ENCODE data around the gene FXYD3. TPM values are rescaled to one million over a fixed set of nuclear protein-coding genes. Genes with fewer than 3 reads are reported as not detected.

Gene FXYD3
- total RNA-seq, 6 experiments from 2014 or later = not detected

DNA sequence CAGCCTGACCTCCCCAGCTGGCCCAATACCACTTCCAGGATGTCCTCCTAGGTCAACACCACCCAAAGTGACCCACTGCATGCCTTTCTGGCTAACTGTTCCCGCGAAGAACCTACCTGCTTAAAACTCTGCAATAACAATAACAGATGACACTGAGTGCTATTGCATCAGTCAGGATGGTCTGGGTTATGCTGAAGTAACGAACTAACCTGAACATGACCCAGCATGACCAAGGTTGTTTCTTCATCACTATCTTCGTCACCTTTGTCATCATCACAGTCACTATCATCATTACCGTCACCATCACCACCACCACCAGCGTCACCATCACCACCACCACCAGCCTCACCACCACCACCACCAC is 10.6 kb upstream of the FXYD3 start:
- Mint-ChIP-seq H3K27ac (no peak overlapping the region), H3K4me1 (ENCODE audit: low read depth) (no peaks in the 10 kb centered on the region), H3K36me3 (ENCODE audit: low read depth) (no peaks in the 10 kb centered on the region), H3K27me3 (ENCODE audit: insufficient read depth) (peaks cover 15% of the 10 kb centered on the region), H3K4me3 (no peak overlapping the region), H3K9me3 (peaks cover 7% of the 10 kb centered on the region)
- TF ChIP-seq, protein P1, sequence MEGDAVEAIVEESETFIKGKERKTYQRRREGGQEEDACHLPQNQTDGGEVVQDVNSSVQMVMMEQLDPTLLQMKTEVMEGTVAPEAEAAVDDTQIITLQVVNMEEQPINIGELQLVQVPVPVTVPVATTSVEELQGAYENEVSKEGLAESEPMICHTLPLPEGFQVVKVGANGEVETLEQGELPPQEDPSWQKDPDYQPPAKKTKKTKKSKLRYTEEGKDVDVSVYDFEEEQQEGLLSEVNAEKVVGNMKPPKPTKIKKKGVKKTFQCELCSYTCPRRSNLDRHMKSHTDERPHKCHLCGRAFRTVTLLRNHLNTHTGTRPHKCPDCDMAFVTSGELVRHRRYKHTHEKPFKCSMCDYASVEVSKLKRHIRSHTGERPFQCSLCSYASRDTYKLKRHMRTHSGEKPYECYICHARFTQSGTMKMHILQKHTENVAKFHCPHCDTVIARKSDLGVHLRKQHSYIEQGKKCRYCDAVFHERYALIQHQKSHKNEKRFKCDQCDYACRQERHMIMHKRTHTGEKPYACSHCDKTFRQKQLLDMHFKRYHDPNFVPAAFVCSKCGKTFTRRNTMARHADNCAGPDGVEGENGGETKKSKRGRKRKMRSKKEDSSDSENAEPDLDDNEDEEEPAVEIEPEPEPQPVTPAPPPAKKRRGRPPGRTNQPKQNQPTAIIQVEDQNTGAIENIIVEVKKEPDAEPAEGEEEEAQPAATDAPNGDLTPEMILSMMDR (IDR thresholded peaks at IDR 0.05) = no peak
- no peak for DNase-seq

DNA sequence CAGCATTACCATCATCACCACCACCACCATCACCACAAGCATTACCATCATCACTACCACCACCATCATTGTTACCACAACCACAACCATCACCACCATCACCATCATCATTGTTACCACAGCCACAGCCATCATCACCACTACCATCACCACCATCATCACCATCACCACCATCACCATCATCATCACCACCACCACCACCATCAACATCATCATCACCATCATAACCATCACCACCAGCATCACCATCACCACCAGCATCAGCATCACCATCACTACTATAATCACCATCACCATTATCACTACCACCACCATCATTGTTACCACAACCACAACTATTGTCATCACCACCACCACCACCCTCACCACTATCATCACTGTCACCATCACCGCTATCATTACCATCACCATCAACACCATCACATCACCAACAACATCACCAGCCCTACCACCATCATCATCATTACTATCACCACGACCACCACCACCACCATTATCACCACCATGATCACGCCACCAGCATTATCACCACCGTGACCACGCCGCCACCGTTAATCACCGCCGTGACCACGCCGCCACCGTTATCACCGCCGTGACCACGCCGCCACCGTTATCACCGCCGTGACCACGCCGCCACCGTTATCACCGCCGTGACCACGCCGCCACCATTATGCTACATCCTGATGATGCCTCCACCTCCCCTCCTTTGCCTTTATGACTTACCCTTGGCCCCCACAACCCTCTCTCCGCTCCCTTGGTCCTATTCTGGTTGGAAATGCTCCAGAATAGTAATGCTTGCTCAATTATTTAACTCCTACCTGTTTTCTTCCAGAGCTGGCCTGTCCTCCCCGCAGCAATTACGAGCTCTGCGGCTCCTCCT is 10.0 kb upstream of the FXYD3 start:
- no peak for DNase-seq
- Mint-ChIP-seq H3K4me1 (ENCODE audit: low read depth) (no peaks in the 10 kb centered on the region), H3K9me3 (peaks cover 7% of the 10 kb centered on the region), H3K27me3 (ENCODE audit: insufficient read depth) (peaks cover 15% of the 10 kb centered on the region), H3K4me3 (no peak overlapping the region), H3K27ac (no peak overlapping the region), H3K36me3 (ENCODE audit: low read depth) (no peaks in the 10 kb centered on the region)
- TF ChIP-seq, protein P1 (IDR thresholded peaks at IDR 0.05) = no peak

DNA sequence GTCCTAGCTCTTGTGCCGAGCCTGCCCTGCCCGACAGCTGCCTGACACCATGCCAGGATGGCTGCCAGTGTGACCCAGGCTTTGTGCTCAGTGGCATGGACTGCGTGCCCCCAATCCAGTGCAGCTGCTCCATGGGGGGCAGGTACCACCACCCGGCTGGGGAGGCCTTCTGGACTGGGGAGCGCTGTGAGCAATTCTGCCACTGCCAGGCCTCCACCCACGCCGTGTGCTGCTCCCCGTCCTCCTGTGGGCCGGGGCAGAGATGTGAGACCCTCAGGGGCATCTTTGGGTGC is 9.4 kb upstream of the FXYD3 start:
- DNase-seq = no peak
- H3K4me3 Mint-ChIP-seq = no peak overlapping the region

DNA sequence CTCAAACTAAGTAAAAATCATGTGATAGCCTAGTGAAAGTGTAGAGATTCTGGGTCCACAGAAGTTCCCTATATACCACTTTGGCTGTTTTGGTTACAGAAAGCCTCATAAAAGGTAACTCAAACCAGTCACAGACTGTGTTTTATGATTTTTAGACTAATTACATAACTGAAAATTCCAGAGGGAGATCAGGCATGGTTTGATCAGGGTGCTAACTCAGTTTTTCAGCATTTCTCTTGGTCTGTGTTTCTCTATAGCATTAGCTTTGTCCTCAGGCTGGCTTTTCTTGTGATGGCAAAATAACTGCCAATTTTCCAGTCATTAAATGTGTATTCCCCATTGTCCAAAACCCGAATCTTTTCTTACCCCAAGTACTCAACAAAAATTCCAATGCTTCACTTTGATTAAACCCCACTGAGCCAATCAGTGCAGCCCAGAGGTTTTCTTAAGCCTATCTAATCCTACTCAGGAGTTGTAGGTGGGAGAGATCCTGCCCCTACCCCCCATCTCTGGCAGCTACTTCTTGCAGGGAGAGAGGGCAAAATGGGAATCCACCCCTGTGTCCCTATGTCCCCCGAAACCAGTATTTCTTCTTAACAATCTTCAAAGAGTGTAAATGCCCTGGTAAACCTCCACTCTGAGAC is 8.6 kb upstream of the FXYD3 start:
- H3K27me3 Mint-ChIP-seq (ENCODE audit: insufficient read depth) = peaks cover 14% of the 10 kb centered on the region

More for the DNA sequence above, 9.4 kb upstream of the FXYD3 start:
- H3K27me3 Mint-ChIP-seq (ENCODE audit: insufficient read depth) = peaks cover 13% of the 10 kb centered on the region
- no peaks in the 10 kb centered on the region for H3K4me1 Mint-ChIP-seq (ENCODE audit: low read depth)
- H3K36me3 Mint-ChIP-seq (ENCODE audit: low read depth) = no peaks in the 10 kb centered on the region
- H3K9me3 Mint-ChIP-seq = peaks cover 7% of the 10 kb centered on the region
- no peak overlapping the region for H3K27ac Mint-ChIP-seq
- TF ChIP-seq, protein P1 (IDR thresholded peaks at IDR 0.05) = no peak

GRCh38 chr19:35107545-35107944 is 8.1 kb upstream of the FXYD3 start:
- TF ChIP-seq, protein P1 (IDR thresholded peaks at IDR 0.05) = no peak
- no peaks in the 10 kb centered on the region for H3K4me1 Mint-ChIP-seq (ENCODE audit: low read depth)
- DNase-seq = no peak
- no peak overlapping the region for H3K27ac Mint-ChIP-seq
- H3K4me3 Mint-ChIP-seq = no peak overlapping the region
- peaks cover 15% of the 10 kb centered on the region for H3K27me3 Mint-ChIP-seq (ENCODE audit: insufficient read depth)
- H3K9me3 Mint-ChIP-seq = peaks cover 7% of the 10 kb centered on the region
- no peaks in the 10 kb centered on the region for H3K36me3 Mint-ChIP-seq (ENCODE audit: low read depth)

More for the DNA sequence above, 8.6 kb upstream of the FXYD3 start:
- Mint-ChIP-seq H3K9me3 (peaks cover 7% of the 10 kb centered on the region), H3K4me1 (ENCODE audit: low read depth) (no peaks in the 10 kb centered on the region), H3K36me3 (ENCODE audit: low read depth) (no peaks in the 10 kb centered on the region), H3K27ac (no peak overlapping the region), H3K4me3 (no peak overlapping the region)
- DNase-seq = no peak
- TF ChIP-seq, protein P1 (IDR thresholded peaks at IDR 0.05) = no peak

All from HFFc6 (cell line).